Colonic mucosa (tissue), 4 donors: Measurements from ENCODE around the gene ELMOD3. TPM values are rescaled to one million over a fixed set of nuclear protein-coding genes. Genes with fewer than 3 reads are reported as not detected.

Experiments
- DNase-seq: peaks from one replicate; pipeline ENCODE4 v3.0.0-alpha.2; 2020
- H3K27ac ChIP-seq: fragments of 200-600 bp; one replicate; pipeline ENCODE4 v1.8.0; 2021
- H3K27me3 ChIP-seq: fragments of 200-600 bp; one replicate; pipeline ENCODE4 v1.8.0; 2021
- H3K36me3 ChIP-seq: fragments of 200-600 bp; one replicate; pipeline ENCODE4 v1.8.0; 2021
- H3K4me1 ChIP-seq: fragments of 200-600 bp; one replicate; pipeline ENCODE4 v1.8.0; 2021; ENCODE audit warnings: mild to moderate bottlenecking
- H3K4me3 ChIP-seq: fragments of 200-600 bp; one replicate; pipeline ENCODE4 v1.8.0; 2021
- H3K9ac ChIP-seq, 2 donors: one replicate each; pipeline ENCODE4 v1.7.0; 2013; ENCODE audit warnings: control low read depth in 2 of 2, low read depth in 2 of 2, low read length in 2 of 2
- H3K9me3 ChIP-seq: fragments of 200-600 bp; one replicate; pipeline ENCODE4 v1.8.0; 2021
- CTCF ChIP-seq: fragments of 200-600 bp; IDR thresholded peaks from one replicate; pipeline ENCODE4 v1.8.0; 2022; ENCODE audit warnings: antibody characterized with exemption, mild to moderate bottlenecking
- intact Hi-C: fragments of 100-400 bp; cut with DNase I; formaldehyde crosslinking; loops from one replicate; pipeline ENCODE4 v1.14.1; 2022
- total RNA-seq, 2 donors: library from RNA; stranded (reverse); fragmentation: NEBNext Ultra II Directional in 1 of 2; extraction: Animal tissue kit (Norgen Biotek cat#: 25700) in 1 of 2; gene quantifications; one replicate each; pipeline ENCODE4 v1.2.1, GENCODE V29; 2021
- donor health status: healthy.
- donor health status: DM: no; HTN: no; CAD: no.
- donor health status: DM: no; HTN: no; CAD: no.

Gene ELMOD3
- total RNA-seq: 10 to 100 TPM; 13.4 to 19.4 TPM

- peak; percentile 99 for DNase-seq
- intact Hi-C loops: no loop called here
- Histone ChIP-seq H3K36me3 (no peaks in the 10 kb centered on the region), H3K4me1 (peaks cover 4% of the 10 kb centered on the region), H3K4me3 (peak within 1 kb of the TSS; percentile 94), H3K9me3 (no peaks in the 10 kb centered on the region), H3K9ac (peak within 1 kb of the TSS; percentile 89 to 99), H3K27ac (peak within 1 kb of the TSS; percentile 94), H3K27me3 (no peaks in the 10 kb centered on the region)
- no peak for TF ChIP-seq CTCF
Observed at GRCh38 chr2:85354286-85355072, at the start of gene ELMOD3, which contains the start of gene RETSAT. ELMOD3 (plus strand) TSS chr2:85354769; CDS start chr2:85357199, 2,430 bp downstream. RETSAT (minus strand) TSS chr2:85354528; CDS start chr2:85354507, 21 bp downstream.

- H3K9me3 ChIP-seq: no peaks in the 10 kb centered on the region
- peaks cover 9% of the 10 kb centered on the region for H3K4me1 ChIP-seq
- peak overlapping the region; percentile 19 for H3K4me3 ChIP-seq
- TF ChIP-seq CTCF: no peak
- H3K36me3 ChIP-seq: no peaks in the 10 kb centered on the region
- no peaks in the 10 kb centered on the region for H3K27me3 ChIP-seq
- intact Hi-C loops: no loop called here
- peak; percentile 55 for DNase-seq
- H3K9ac ChIP-seq: peak overlapping the region; percentile 56 to 95
- peak overlapping the region; percentile 84 for H3K27ac ChIP-seq
Observed at GRCh38 chr2:85307527-85307897, 47.1 kb upstream of the ELMOD3 start.

- Histone ChIP-seq H3K4me1 (peaks cover 9% of the 10 kb centered on the region), H3K9me3 (no peaks in the 10 kb centered on the region), H3K4me3 (no peak overlapping the region), H3K27ac (no peak overlapping the region), H3K27me3 (no peaks in the 10 kb centered on the region), H3K9ac (peak overlapping the region in 1 of 2 donors; percentile 95), H3K36me3 (no peaks in the 10 kb centered on the region)
- intact Hi-C loops: no loop called here
- DNase-seq: no peak
- TF ChIP-seq CTCF: no peak
Observed at GRCh38 chr2:85308201-85308600, 46.4 kb upstream of the ELMOD3 start.

GRCh38 chr2:85308896-85309555 is 45.5 kb upstream of the ELMOD3 start:
- no peak overlapping the region for H3K27ac ChIP-seq
- H3K4me1 ChIP-seq: peaks cover 9% of the 10 kb centered on the region
- H3K27me3 ChIP-seq: no peaks in the 10 kb centered on the region
- no peak overlapping the region for H3K9ac ChIP-seq
- H3K4me3 ChIP-seq: no peak overlapping the region
- no peak for TF ChIP-seq CTCF
- no peaks in the 10 kb centered on the region for H3K9me3 ChIP-seq
- intact Hi-C loops: no loop called here
- peak; percentile 57 for DNase-seq
- no peaks in the 10 kb centered on the region for H3K36me3 ChIP-seq

GRCh38 chr2:85309699-85310321 is 44.8 kb upstream of the ELMOD3 start:
- H3K27me3 ChIP-seq: no peaks in the 10 kb centered on the region
- no peaks in the 10 kb centered on the region for H3K9me3 ChIP-seq
- no peak overlapping the region for H3K27ac ChIP-seq
- H3K9ac ChIP-seq: no peak overlapping the region
- peaks cover 9% of the 10 kb centered on the region for H3K4me1 ChIP-seq
- H3K36me3 ChIP-seq: no peaks in the 10 kb centered on the region
- intact Hi-C loops: no loop called here
- H3K4me3 ChIP-seq: no peak overlapping the region
- no peak for TF ChIP-seq CTCF
- no peak for DNase-seq
